Measurements from ENCODE around the gene CYB5A. TPM values are rescaled to one million over a fixed set of nuclear protein-coding genes. Genes with fewer than 3 reads are reported as not detected.
A peak's percentile ranks its signal among the peaks of the same experiment; 100 is the strongest.

Gene CYB5A
- polyA plus RNA-seq, 1 of the 3 experiments (the other 2 are of a cell fraction): 42.1 TPM

- Histone ChIP-seq H3K36me3 (replicated peaks in 1 of 2; ENCODE audit: control insufficient read depth in 1 of 2, insufficient read depth in 2 of 2, low read length in 1 of 2) (no peaks in the 10 kb centered on the region), H3K9ac (no peak overlapping the region), H3K9me3 (no peaks in the 10 kb centered on the region), H4K20me1 (ENCODE audit: insufficient read depth) (no peaks in the 10 kb centered on the region), H3K4me2 (no peak overlapping the region), H3K4me3 (ENCODE audit: low read depth in 2 of 2, low read length in 1 of 2) (no peak overlapping the region), H3K27ac (ENCODE audit: low read depth in 2 of 2, low read length in 1 of 2) (peak overlapping the region in 1 of 2 experiments; percentile 84; a peak in 1 of 4 replicates), H3K4me1 (ENCODE audit: control insufficient read depth in 1 of 2, insufficient read depth in 2 of 2, low read depth in 1 of 2, low read length in 1 of 2) (peaks cover 0 to 32% of the 10 kb centered on the region in 2 experiments; a peak in 1 of 4 replicates), H3K27me3 (ENCODE audit: insufficient read depth) (no peaks in the 10 kb centered on the region), H3F3A (replicated peaks; ENCODE audit: insufficient read depth) (no peaks in the 10 kb centered on the region), H2AFZ (ENCODE audit: low read depth) (no peak overlapping the region), H3K79me2 (ENCODE audit: insufficient read depth) (no peaks in the 10 kb centered on the region), H3K9me2 (no peaks in the 10 kb centered on the region)
- ChIA-PET CTCF (interaction anchor here (1.0 kb wide), 1 partner anchor 16 kb away, joined by 3 read pairs; no protein-coding TSS in a partner anchor), POLR2A (interaction anchor here (2.4 kb wide), 1 partner anchor 12 kb away, joined by 8 read pairs; no protein-coding TSS in a partner anchor)
- TF ChIP-seq MEF2A (IDR thresholded peaks at IDR 0.05; ENCODE audit: borderline replicate concordance, low read depth) (no peak), SMC3 (IDR thresholded peaks at IDR 0.05; ENCODE audit: low read depth, low read length) (no peak), EZH2phosphoT487 (IDR thresholded peaks at IDR 0.05; ENCODE audit: borderline replicate concordance, low read depth) (no peak), YY1 (IDR thresholded peaks at IDR 0.05; ENCODE audit: low read depth) (no peak)
- 100% methylated on average over 7 of the region's 7 CpGs for WGBS (ENCODE audit: low lambda C conversion rate)
- DNase-seq: no peak
These were observed 23.6 kb downstream of the CYB5A start for GRCh38 chr18:74268175-74268574.

- H3K27me3 ChIP-seq (ENCODE audit: insufficient read depth): no peaks in the 10 kb centered on the region
- H2AFZ ChIP-seq (ENCODE audit: low read depth): no peak overlapping the region
- no peaks in the 10 kb centered on the region for H3K36me3 ChIP-seq (replicated peaks in 1 of 2; ENCODE audit: control insufficient read depth in 1 of 2, insufficient read depth in 2 of 2, low read length in 1 of 2)
- no peaks in the 10 kb centered on the region for H3K9me2 ChIP-seq
- no peak for DNase-seq
- TF ChIP-seq PBX3 (IDR thresholded peaks at IDR 0.05) (no peak), GATA2 (CRISPR knock-in tag; IDR thresholded peaks at IDR 0.05) (no peak), SIN3A (IDR thresholded peaks at IDR 0.05; ENCODE audit: borderline replicate concordance, low read depth, low read length) (no peak), YY1 (IDR thresholded peaks at IDR 0.05; ENCODE audit: low read depth) (no peak), RAD21 (IDR thresholded peaks at IDR 0.05; ENCODE audit: low read length) (no peak), MEF2A (IDR thresholded peaks at IDR 0.05; ENCODE audit: borderline replicate concordance, low read depth) (no peak)
- H3K9me3 ChIP-seq: no peaks in the 10 kb centered on the region
- WGBS (ENCODE audit: low lambda C conversion rate): 72% methylated on average over 9 of the region's 9 CpGs
- H3K4me1 ChIP-seq (ENCODE audit: control insufficient read depth in 1 of 2, insufficient read depth in 2 of 2, low read depth in 1 of 2, low read length in 1 of 2): peaks cover 0 to 30% of the 10 kb centered on the region in 2 experiments; a peak in 1 of 4 replicates
- H3K4me2 ChIP-seq: no peak overlapping the region
- H3K4me3 ChIP-seq (ENCODE audit: low read depth in 2 of 2, low read length in 1 of 2): no peak overlapping the region
- no peak overlapping the region for H3K27ac ChIP-seq (ENCODE audit: low read depth in 2 of 2, low read length in 1 of 2)
- no peaks in the 10 kb centered on the region for H3K79me2 ChIP-seq (ENCODE audit: insufficient read depth)
- no peak overlapping the region for H3K9ac ChIP-seq
- no peaks in the 10 kb centered on the region for H4K20me1 ChIP-seq (ENCODE audit: insufficient read depth)
- no peaks in the 10 kb centered on the region for H3F3A ChIP-seq (replicated peaks; ENCODE audit: insufficient read depth)
- POLR2A ChIA-PET: no interaction called here
- CTCF ChIA-PET: no interaction called here
These were observed 25.6 kb downstream of the CYB5A start for GRCh38 chr18:74266161-74266560.

GRCh38 chr18:74265546-74266098 is 26.1 kb downstream of the CYB5A start:
- DNase-seq: no peak
- Histone ChIP-seq H3K9me3 (no peaks in the 10 kb centered on the region), H2AFZ (ENCODE audit: low read depth) (no peak overlapping the region), H3K4me3 (ENCODE audit: low read depth in 2 of 2, low read length in 1 of 2) (no peak overlapping the region), H3K36me3 (replicated peaks in 1 of 2; ENCODE audit: control insufficient read depth in 1 of 2, insufficient read depth in 2 of 2, low read length in 1 of 2) (no peaks in the 10 kb centered on the region), H3K79me2 (ENCODE audit: insufficient read depth) (no peaks in the 10 kb centered on the region), H3F3A (replicated peaks; ENCODE audit: insufficient read depth) (no peaks in the 10 kb centered on the region), H3K27me3 (ENCODE audit: insufficient read depth) (no peaks in the 10 kb centered on the region), H3K4me1 (ENCODE audit: control insufficient read depth in 1 of 2, insufficient read depth in 2 of 2, low read depth in 1 of 2, low read length in 1 of 2) (peaks cover 0 to 29% of the 10 kb centered on the region in 2 experiments; a peak in 1 of 4 replicates), H4K20me1 (ENCODE audit: insufficient read depth) (no peaks in the 10 kb centered on the region), H3K9me2 (no peaks in the 10 kb centered on the region), H3K9ac (no peak overlapping the region), H3K27ac (ENCODE audit: low read depth in 2 of 2, low read length in 1 of 2) (no peak overlapping the region), H3K4me2 (no peak overlapping the region)
- no peak for TF ChIP-seq MEF2A (IDR thresholded peaks at IDR 0.05; ENCODE audit: borderline replicate concordance, low read depth)
- TF ChIP-seq YY1 (IDR thresholded peaks at IDR 0.05; ENCODE audit: low read depth): no peak
- no peak for TF ChIP-seq ELF1 (IDR thresholded peaks at IDR 0.05)
- TF ChIP-seq GABPA (IDR thresholded peaks at IDR 0.05; ENCODE audit: low read depth): no peak
- TF ChIP-seq USF1 (IDR thresholded peaks at IDR 0.05; ENCODE audit: borderline replicate concordance, low read depth): no peak
- no peak for TF ChIP-seq FOSL2 (IDR thresholded peaks at IDR 0.05; ENCODE audit: borderline replicate concordance, low read depth)
- TF ChIP-seq RAD21 (IDR thresholded peaks at IDR 0.05; ENCODE audit: low read length): no peak
- TF ChIP-seq TEAD4 (IDR thresholded peaks at IDR 0.05; ENCODE audit: borderline replicate concordance, insufficient read depth): no peak
- TF ChIP-seq ZBTB33 (IDR thresholded peaks at IDR 0.05; ENCODE audit: borderline replicate concordance, low read depth): no peak
- TF ChIP-seq EZH2phosphoT487 (IDR thresholded peaks at IDR 0.05; ENCODE audit: borderline replicate concordance, low read depth): no peak
- TF ChIP-seq PBX3 (IDR thresholded peaks at IDR 0.05): no peak
- TF ChIP-seq FOXM1 (IDR thresholded peaks at IDR 0.05; ENCODE audit: low read depth): no peak
- no peak for TF ChIP-seq MXI1 (IDR thresholded peaks at IDR 0.05; ENCODE audit: low read depth, low read length)
- POLR2A ChIA-PET: no interaction called here
- CTCF ChIA-PET: no interaction called here
- 89% methylated on average over 8 of the region's 8 CpGs for WGBS (ENCODE audit: low lambda C conversion rate)
